ENCODE results near the gene LRRC7. TPM values are rescaled to one million over a fixed set of nuclear protein-coding genes. Genes with fewer than 3 reads are reported as not detected.

The LRRC7 gene
- total and polyA plus RNA-seq, 2 experiments from 2014 or later, result 1.2 TPM; not detected in 1

DNA sequence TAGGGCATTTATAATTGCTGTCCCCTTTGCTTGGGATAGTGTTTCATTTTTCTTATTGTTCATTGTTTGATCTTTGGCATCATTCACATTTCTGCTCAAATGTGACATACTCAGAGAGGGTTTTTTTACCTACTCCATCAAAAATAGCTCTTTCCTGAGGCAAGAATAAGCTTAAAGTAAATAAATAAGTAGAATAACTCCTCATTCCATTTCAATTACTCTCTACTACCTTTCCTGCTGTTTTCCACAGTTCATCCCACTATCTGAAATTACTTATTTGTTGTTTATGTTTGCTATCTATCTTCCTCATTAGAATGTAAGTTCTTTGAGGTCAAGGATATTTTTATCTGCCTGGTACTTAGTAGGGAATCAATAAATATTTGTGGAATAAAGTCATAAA is 517.8 kb downstream of the LRRC7 start:
- Histone ChIP-seq H3K4me3 (no peak overlapping the region), H3K36me3 (ENCODE audit: insufficient read depth) (no peaks in the 10 kb centered on the region), H4K20me1 (replicated peaks; ENCODE audit: insufficient read depth) (no peaks in the 10 kb centered on the region), H3K9me2 (ENCODE audit: insufficient read depth) (no peaks in the 10 kb centered on the region), H3K27ac (ENCODE audit: low read depth) (no peak overlapping the region), H3K4me2 (no peak overlapping the region), H3K27me3 (ENCODE audit: insufficient read depth) (no peaks in the 10 kb centered on the region), H3K4me1 (ENCODE audit: insufficient read depth) (no peaks in the 10 kb centered on the region), H3K79me2 (replicated peaks; ENCODE audit: insufficient read depth) (no peaks in the 10 kb centered on the region), H2AFZ (no peak overlapping the region), H3F3A (replicated peaks; ENCODE audit: low read depth) (no peaks in the 10 kb centered on the region)
- DNase-seq (ENCODE audit: low spot score), result no peak
- H3K9me3 Mint-ChIP-seq, result no peaks in the 10 kb centered on the region
- no peaks in the 10 kb centered on the region for H3K4me1 Mint-ChIP-seq
- no peak for ATAC-seq
- H3K4me3 Mint-ChIP-seq, result no peak overlapping the region
- TF ChIP-seq, protein P1, sequence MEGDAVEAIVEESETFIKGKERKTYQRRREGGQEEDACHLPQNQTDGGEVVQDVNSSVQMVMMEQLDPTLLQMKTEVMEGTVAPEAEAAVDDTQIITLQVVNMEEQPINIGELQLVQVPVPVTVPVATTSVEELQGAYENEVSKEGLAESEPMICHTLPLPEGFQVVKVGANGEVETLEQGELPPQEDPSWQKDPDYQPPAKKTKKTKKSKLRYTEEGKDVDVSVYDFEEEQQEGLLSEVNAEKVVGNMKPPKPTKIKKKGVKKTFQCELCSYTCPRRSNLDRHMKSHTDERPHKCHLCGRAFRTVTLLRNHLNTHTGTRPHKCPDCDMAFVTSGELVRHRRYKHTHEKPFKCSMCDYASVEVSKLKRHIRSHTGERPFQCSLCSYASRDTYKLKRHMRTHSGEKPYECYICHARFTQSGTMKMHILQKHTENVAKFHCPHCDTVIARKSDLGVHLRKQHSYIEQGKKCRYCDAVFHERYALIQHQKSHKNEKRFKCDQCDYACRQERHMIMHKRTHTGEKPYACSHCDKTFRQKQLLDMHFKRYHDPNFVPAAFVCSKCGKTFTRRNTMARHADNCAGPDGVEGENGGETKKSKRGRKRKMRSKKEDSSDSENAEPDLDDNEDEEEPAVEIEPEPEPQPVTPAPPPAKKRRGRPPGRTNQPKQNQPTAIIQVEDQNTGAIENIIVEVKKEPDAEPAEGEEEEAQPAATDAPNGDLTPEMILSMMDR (conservative IDR thresholded peaks at IDR 0.05; ENCODE audit: low read depth in 2 of 2), result no peak
- TF ChIP-seq, protein P2, sequence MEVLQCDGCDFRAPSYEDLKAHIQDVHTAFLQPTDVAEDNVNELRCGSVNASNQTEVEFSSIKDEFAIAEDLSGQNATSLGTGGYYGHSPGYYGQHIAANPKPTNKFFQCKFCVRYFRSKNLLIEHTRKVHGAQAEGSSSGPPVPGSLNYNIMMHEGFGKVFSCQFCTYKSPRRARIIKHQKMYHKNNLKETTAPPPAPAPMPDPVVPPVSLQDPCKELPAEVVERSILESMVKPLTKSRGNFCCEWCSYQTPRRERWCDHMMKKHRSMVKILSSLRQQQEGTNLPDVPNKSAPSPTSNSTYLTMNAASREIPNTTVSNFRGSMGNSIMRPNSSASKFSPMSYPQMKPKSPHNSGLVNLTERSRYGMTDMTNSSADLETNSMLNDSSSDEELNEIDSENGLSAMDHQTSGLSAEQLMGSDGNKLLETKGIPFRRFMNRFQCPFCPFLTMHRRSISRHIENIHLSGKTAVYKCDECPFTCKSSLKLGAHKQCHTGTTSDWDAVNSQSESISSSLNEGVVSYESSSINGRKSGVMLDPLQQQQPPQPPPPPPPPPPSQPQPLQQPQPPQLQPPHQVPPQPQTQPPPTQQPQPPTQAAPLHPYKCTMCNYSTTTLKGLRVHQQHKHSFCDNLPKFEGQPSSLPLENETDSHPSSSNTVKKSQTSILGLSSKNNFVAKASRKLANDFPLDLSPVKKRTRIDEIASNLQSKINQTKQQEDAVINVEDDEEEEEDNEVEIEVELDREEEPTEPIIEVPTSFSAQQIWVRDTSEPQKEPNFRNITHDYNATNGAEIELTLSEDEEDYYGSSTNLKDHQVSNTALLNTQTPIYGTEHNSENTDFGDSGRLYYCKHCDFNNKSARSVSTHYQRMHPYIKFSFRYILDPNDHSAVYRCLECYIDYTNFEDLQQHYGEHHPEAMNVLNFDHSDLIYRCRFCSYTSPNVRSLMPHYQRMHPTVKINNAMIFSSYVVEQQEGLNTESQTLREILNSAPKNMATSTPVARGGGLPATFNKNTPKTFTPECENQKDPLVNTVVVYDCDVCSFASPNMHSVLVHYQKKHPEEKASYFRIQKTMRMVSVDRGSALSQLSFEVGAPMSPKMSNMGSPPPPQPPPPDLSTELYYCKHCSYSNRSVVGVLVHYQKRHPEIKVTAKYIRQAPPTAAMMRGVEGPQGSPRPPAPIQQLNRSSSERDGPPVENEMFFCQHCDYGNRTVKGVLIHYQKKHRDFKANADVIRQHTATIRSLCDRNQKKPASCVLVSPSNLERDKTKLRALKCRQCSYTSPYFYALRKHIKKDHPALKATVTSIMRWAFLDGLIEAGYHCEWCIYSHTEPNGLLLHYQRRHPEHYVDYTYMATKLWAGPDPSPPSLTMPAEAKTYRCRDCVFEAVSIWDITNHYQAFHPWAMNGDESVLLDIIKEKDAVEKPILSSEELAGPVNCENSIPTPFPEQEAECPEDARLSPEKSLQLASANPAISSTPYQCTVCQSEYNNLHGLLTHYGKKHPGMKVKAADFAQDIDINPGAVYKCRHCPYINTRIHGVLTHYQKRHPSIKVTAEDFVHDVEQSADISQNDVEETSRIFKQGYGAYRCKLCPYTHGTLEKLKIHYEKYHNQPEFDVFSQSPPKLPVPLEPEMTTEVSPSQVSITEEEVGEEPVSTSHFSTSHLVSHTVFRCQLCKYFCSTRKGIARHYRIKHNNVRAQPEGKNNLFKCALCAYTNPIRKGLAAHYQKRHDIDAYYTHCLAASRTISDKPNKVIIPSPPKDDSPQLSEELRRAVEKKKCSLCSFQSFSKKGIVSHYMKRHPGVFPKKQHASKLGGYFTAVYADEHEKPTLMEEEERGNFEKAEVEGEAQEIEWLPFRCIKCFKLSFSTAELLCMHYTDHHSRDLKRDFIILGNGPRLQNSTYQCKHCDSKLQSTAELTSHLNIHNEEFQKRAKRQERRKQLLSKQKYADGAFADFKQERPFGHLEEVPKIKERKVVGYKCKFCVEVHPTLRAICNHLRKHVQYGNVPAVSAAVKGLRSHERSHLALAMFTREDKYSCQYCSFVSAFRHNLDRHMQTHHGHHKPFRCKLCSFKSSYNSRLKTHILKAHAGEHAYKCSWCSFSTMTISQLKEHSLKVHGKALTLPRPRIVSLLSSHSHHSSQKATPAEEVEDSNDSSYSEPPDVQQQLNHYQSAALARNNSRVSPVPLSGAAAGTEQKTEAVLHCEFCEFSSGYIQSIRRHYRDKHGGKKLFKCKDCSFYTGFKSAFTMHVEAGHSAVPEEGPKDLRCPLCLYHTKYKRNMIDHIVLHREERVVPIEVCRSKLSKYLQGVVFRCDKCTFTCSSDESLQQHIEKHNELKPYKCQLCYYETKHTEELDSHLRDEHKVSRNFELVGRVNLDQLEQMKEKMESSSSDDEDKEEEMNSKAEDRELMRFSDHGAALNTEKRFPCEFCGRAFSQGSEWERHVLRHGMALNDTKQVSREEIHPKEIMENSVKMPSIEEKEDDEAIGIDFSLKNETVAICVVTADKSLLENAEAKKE (CRISPR knock-in tag; IDR thresholded peaks at IDR 0.05), result no peak
- TF ChIP-seq EZH2phosphoT487 (IDR thresholded peaks at IDR 0.05; ENCODE audit: unreplicated experiment), result no peak
- no peak for TF ChIP-seq ZNF331 (CRISPR knock-in tag; IDR thresholded peaks at IDR 0.05; ENCODE audit: low read depth)
- no peak for TF ChIP-seq STAT1 (IDR thresholded peaks at IDR 0.05; ENCODE audit: unreplicated experiment)
- TF ChIP-seq JUNB (IDR thresholded peaks at IDR 0.05; ENCODE audit: unreplicated experiment), result no peak
- no peak for TF ChIP-seq POLR2AphosphoS5 (IDR thresholded peaks at IDR 0.05; ENCODE audit: low read depth)
- TF ChIP-seq, protein P3, sequence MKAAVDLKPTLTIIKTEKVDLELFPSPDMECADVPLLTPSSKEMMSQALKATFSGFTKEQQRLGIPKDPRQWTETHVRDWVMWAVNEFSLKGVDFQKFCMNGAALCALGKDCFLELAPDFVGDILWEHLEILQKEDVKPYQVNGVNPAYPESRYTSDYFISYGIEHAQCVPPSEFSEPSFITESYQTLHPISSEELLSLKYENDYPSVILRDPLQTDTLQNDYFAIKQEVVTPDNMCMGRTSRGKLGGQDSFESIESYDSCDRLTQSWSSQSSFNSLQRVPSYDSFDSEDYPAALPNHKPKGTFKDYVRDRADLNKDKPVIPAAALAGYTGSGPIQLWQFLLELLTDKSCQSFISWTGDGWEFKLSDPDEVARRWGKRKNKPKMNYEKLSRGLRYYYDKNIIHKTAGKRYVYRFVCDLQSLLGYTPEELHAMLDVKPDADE (IDR thresholded peaks at IDR 0.05), result no peak
- TF ChIP-seq ZNF114 (CRISPR knock-in tag; IDR thresholded peaks at IDR 0.05), result no peak
- no peaks in the 10 kb centered on the region for H3K36me3 Mint-ChIP-seq (ENCODE audit: low read depth)
- no peak overlapping the region for H3K27ac Mint-ChIP-seq
- no peaks in the 10 kb centered on the region for H3K27me3 Mint-ChIP-seq (ENCODE audit: insufficient read depth, low read depth, poor library complexity)
